ENCODE measurements around the gene PWWP2B. TPM values are rescaled to one million over a fixed set of nuclear protein-coding genes. Genes with fewer than 3 reads are reported as not detected.

Gene PWWP2B
- total RNA-seq, 2 experiments from 2014 or later = 16.6 to 17.1 TPM

GRCh38 chr10:132404911-132405462 lies 8.0 kb downstream of the PWWP2B start:
- no peaks in the 10 kb centered on the region for H3K9me3 Mint-ChIP-seq
- peaks cover 8% of the 10 kb centered on the region for H3K4me1 Mint-ChIP-seq
- H3K27me3 Mint-ChIP-seq = no peaks in the 10 kb centered on the region
- DNase-seq (no peak), ATAC-seq (ENCODE audit: low read depth) (no peak)
- peaks cover 1% of the 10 kb centered on the region for H3K36me3 Mint-ChIP-seq
- H3K27ac Mint-ChIP-seq = no peak overlapping the region
- POLR2A ChIA-PET = interaction anchor here (1.7 kb wide), 1 partner anchor 42 kb away, joined by 5 read pairs; no protein-coding TSS in a partner anchor
- H3K4me3 Mint-ChIP-seq = no peak overlapping the region

- DNase-seq (no peak), ATAC-seq (ENCODE audit: low read depth) (no peak)
- Mint-ChIP-seq H3K9me3 (no peaks in the 10 kb centered on the region), H3K36me3 (peaks cover 1% of the 10 kb centered on the region), H3K27me3 (no peaks in the 10 kb centered on the region), H3K4me1 (peaks cover 8% of the 10 kb centered on the region), H3K27ac (no peak overlapping the region), H3K4me3 (no peak overlapping the region)
- POLR2A ChIA-PET = interaction anchor here (1.2 to 1.7 kb wide), 2 partner anchors 16 to 41 kb away, joined by 4 to 5 read pairs; no protein-coding TSS in a partner anchor
These were observed 8.5 kb downstream of the PWWP2B start for GRCh38 chr10:132405463-132405991.

DNA sequence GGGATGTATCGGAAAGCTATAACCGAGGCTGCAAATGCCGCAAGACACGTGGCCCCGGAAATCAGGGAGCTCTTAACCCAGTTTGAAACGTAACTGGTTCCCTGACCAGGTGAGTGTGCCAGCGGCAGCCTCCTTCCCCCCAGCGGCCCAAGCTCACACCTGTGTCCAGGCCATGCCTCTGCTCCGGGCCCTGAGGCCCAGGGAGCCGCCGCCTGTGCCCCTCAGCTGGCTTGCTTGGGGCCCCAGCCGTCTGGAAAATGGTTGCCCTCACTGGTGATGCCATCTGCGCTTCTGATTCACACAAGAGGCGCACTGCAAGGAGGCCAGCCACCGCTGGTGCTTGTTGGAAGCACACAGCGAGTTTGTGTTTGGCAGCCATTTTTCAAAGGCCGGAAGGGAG lies 9.2 kb downstream of the PWWP2B start:
- Mint-ChIP-seq H3K36me3 (peaks cover 1% of the 10 kb centered on the region), H3K4me3 (no peak overlapping the region), H3K4me1 (peaks cover 8% of the 10 kb centered on the region), H3K27ac (no peak overlapping the region), H3K9me3 (no peaks in the 10 kb centered on the region), H3K27me3 (no peaks in the 10 kb centered on the region)
- POLR2A ChIA-PET = interaction anchor here (1.2 to 1.7 kb wide), 2 partner anchors 15 to 41 kb away, joined by 4 to 5 read pairs; no protein-coding TSS in a partner anchor
- ATAC-seq (ENCODE audit: low read depth) (no peak), DNase-seq (no peak)

DNA sequence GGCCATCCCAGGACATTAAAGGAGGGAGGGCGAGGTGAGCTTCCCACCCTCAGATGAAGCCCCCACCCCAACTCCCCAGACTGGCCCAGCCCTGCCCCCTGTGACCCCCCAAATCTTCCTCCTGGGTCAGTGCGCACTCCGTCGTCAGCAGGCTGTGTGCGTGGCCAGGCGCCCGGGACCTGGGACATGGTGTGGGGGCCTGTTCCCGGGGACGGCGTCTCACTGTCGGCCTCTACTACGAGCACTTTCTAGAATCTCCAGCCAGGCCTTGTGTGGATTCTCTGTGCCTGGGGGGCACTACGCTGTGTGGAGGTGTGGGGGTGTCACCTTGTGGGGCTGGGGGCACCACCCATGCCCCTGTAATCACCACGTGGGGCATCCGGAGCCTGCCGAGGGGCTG lies 9.8 kb downstream of the PWWP2B start:
- POLR2A ChIA-PET = interaction anchor here (1.2 kb wide), 1 partner anchor 15 kb away, joined by 4 read pairs; no protein-coding TSS in a partner anchor
- no peak overlapping the region for H3K27ac Mint-ChIP-seq
- no peaks in the 10 kb centered on the region for H3K27me3 Mint-ChIP-seq

DNA sequence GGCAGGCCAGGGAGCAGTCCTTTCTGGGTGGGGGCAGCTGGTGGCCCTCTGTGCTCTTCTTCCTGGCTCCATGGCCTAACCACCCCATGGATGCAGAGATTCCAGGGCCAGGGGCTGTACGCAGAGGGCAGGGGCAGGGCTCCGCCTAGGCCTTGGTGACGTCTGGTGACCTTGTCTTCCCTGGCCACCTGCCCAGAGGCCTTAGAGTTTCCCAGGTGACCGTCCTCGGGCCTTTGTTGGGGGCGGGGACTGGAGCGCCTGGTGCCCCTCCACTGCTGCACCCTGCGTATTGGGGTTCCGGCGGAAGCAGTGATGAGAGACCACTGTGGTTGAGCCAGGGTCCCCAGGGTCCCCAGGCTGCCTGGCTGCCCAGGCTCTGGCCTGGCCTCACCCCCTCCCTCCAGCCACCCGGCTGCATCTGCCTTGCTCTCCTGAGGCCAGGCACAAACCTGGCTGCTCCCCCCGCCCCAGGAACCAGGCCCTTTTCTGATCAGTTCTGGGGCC lies 10.3 kb downstream of the PWWP2B start:
- POLR2A ChIA-PET = interaction anchor here (1.3 to 1.5 kb wide), 2 partner anchors 10 to 22 kb away, joined by 3 to 4 read pairs; partner anchors contain the start of gene PWWP2B
- H3K27ac Mint-ChIP-seq = peak overlapping the region; percentile 70
- ATAC-seq (ENCODE audit: low read depth) = no peak
- peaks cover 8% of the 10 kb centered on the region for H3K4me1 Mint-ChIP-seq
- no peaks in the 10 kb centered on the region for H3K27me3 Mint-ChIP-seq
- peak overlapping the region; percentile 65 for H3K4me3 Mint-ChIP-seq
- no peak for DNase-seq
- no peaks in the 10 kb centered on the region for H3K9me3 Mint-ChIP-seq
- peaks cover 1% of the 10 kb centered on the region for H3K36me3 Mint-ChIP-seq

More for the DNA sequence above, 9.8 kb downstream of the PWWP2B start:
- DNase-seq (no peak), ATAC-seq (ENCODE audit: low read depth) (no peak)
- H3K4me1 Mint-ChIP-seq = peaks cover 8% of the 10 kb centered on the region
- H3K4me3 Mint-ChIP-seq = no peak overlapping the region
- H3K36me3 Mint-ChIP-seq = peaks cover 1% of the 10 kb centered on the region
- no peaks in the 10 kb centered on the region for H3K9me3 Mint-ChIP-seq

DNA sequence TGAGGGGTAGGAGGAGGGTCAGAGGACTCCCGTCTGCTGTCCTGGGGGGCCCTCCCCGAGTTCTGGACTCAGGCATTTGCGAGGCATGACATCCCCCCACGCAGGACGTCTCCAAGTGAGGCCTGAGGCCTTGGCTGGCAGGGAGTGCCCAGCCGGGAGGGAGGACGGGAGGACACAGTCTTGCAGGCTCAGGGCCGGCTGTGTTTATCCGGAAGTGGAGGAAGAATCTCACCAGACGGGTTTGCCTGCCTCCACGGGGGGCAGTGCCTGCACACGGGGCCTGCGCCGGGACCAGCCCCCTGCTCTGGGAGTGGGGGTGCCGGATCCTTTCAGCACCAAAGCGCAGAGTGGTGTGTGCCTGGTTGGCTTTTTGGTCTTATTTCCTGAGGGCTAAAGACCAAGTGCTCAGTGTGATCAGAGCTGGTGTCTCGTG lies 10.9 kb downstream of the PWWP2B start:
- H3K9me3 Mint-ChIP-seq = no peaks in the 10 kb centered on the region
- peak; percentile 38 for ATAC-seq (ENCODE audit: low read depth)
- H3K4me1 Mint-ChIP-seq = peaks cover 8% of the 10 kb centered on the region
- H3K27me3 Mint-ChIP-seq = no peaks in the 10 kb centered on the region
- POLR2A ChIA-PET = interaction anchor here (0.6 to 1.5 kb wide), 5 partner anchors 10 to 443 kb away, joined by 3 to 4 read pairs (median 3); partner anchors contain the start of gene PWWP2B
- peak overlapping the region; percentile 81 for H3K27ac Mint-ChIP-seq
- H3K4me3 Mint-ChIP-seq = peak overlapping the region; percentile 65
- H3K36me3 Mint-ChIP-seq = peaks cover 1% of the 10 kb centered on the region
- DNase-seq = no peak

DNA sequence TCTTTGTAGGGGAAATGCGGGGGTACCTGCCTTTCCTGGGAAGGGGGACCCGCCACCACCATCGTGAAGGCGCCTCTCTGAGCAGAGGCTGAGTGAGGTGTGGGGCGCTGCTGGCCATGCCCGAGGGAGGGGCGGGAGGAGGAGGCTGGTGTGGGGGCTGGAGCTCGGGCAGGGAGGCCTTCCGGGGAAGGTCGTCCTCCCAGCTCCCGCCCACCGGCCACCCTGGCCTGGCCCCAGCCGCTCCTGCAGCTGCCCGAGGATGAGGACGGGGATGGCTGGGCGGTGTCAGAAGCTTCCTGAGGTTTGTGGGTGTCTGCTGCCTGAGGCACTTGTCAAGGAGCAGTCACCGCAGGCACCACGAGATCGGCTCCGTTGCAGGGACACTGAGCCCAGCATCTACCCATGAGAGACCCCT lies 11.4 kb downstream of the PWWP2B start:
- Mint-ChIP-seq H3K27me3 (no peaks in the 10 kb centered on the region), H3K4me3 (peak overlapping the region; percentile 65), H3K27ac (peak overlapping the region; percentile 81)

DNA sequence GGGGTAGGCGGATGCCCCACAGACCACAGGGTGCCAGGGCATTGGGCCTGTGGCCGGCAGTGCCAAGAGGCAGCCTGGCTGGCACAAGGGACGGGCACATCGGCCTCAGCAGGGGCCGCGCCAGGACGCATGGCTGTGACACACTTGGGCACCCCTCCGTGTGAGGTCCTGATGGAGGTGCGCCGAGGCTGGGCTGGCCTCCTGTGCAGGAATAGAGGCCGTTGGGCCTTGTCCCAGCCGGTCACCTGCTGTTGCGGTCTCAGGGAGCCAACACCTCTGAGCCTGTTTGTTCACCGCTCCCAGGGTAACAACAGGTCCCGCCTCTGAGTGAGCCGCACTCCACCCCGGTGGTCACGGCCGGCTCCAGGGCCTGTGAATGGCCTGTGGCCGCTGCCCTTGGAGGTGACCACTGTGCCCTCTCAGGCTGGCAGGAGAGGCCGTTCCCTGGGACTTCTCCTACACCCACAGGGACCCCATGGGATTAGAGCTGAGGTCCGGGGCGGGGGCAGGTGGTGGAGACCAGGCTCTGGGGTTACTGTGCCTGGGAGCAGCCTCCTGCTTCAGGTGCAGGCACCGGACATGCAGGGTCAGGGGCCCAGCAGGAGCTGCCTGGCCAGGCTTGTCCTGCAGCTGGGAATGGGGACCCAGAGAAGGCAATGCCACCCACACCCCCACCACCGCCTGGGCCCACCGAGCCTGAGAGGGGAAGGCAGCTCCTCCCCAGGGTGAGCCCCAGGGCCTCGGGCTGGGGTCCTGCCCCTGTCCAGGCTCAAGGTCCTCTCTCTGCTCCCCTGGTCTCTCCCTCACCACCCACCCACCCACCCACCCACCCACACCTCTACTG lies 12.0 kb downstream of the PWWP2B start:
- DNase-seq (no peak), ATAC-seq (ENCODE audit: low read depth) (no peak)
- peak overlapping the region; percentile 8 for H3K4me3 Mint-ChIP-seq
- peaks cover 8% of the 10 kb centered on the region for H3K4me1 Mint-ChIP-seq
- H3K36me3 Mint-ChIP-seq = peaks cover 1% of the 10 kb centered on the region
- H3K9me3 Mint-ChIP-seq = no peaks in the 10 kb centered on the region
- H3K27me3 Mint-ChIP-seq = no peaks in the 10 kb centered on the region
- no peak overlapping the region for H3K27ac Mint-ChIP-seq
- POLR2A ChIA-PET = interaction anchor here (0.6 to 1.3 kb wide), 3 partner anchors 11 to 12 kb away, joined by 3 to 4 read pairs (median 3); no protein-coding TSS in a partner anchor

More for the DNA sequence above, 11.4 kb downstream of the PWWP2B start:
- POLR2A ChIA-PET = interaction anchor here (0.6 to 1.5 kb wide), 5 partner anchors 11 to 444 kb away, joined by 3 to 4 read pairs (median 3); partner anchors contain the start of gene PWWP2B
- peak; percentile 57 for ATAC-seq (ENCODE audit: low read depth)
- peak; percentile 56 for DNase-seq
- Mint-ChIP-seq H3K9me3 (no peaks in the 10 kb centered on the region), H3K4me1 (peaks cover 8% of the 10 kb centered on the region), H3K36me3 (peaks cover 1% of the 10 kb centered on the region)

DNA sequence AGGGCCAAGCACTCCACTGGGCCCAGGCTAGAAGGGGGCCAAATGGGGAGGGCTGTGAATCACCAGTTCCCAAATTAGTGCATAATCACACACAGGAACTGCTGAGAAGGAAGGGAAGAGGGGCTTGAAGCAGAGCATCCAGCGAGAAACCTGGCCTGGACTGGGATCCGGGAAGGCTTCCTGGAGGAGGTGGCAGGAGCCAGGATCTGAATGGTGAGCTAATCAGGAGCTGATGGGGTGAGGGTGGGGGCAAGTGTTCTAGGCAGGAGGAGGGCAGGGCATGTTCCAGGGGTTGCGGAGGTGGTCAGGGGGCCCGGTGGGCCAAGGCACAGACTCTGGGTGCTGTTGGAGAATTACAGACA lies 12.6 kb downstream of the PWWP2B start:
- H3K4me3 Mint-ChIP-seq = no peak overlapping the region
- no peaks in the 10 kb centered on the region for H3K27me3 Mint-ChIP-seq
- no peaks in the 10 kb centered on the region for H3K9me3 Mint-ChIP-seq
- no peak overlapping the region for H3K27ac Mint-ChIP-seq
- H3K4me1 Mint-ChIP-seq = peaks cover 8% of the 10 kb centered on the region
- no peak for DNase-seq
- no peak for ATAC-seq (ENCODE audit: low read depth)
- POLR2A ChIA-PET = interaction anchor here (0.6 to 1.4 kb wide), 5 partner anchors 9 to 38 kb away, joined by 3 to 5 read pairs (median 3); no protein-coding TSS in a partner anchor
- peaks cover 1% of the 10 kb centered on the region for H3K36me3 Mint-ChIP-seq

DNA sequence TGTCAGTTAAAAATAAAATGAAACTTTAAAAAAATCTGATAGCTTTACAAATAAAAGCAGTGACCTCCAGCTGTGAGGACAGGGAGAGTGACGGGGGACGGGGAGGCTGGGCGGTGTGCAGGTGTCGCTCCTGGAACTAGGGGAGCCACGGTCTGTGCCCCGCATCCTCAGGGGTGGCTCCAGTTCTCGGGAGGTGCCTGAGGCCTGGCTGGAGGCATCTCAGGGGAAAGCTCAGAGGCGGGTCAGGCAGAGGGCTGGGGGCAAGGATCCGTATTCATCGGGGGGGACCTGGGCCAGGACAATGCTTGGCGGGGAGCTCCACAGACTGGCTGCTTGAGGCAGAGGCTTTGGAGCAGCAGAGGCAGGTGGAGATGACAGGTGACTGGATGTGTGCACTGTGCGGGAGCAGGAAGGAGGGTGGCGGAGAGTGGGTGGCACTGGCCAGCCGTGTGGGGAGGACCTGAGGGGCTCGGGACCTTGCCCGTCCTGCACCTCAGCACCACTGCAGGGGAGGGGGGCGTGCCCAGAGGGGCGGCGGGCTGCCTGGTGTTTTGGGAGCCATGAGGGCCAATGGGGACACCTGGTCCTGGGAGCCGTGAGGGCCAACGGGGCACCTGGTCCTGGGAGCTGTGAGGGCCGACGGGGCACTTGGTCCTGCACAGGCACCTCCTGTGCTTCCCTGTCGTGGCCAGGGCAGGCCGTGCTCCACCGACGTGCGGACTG lies 13.2 kb downstream of the PWWP2B start:
- no peaks in the 10 kb centered on the region for H3K27me3 Mint-ChIP-seq
- ATAC-seq (ENCODE audit: low read depth) (no peak), DNase-seq (no peak)
- peaks cover 9% of the 10 kb centered on the region for H3K4me1 Mint-ChIP-seq
- POLR2A ChIA-PET = interaction anchor here (0.6 to 2.5 kb wide), 6 partner anchors 8 to 37 kb away, joined by 3 to 6 read pairs (median 4); no protein-coding TSS in a partner anchor
- H3K27ac Mint-ChIP-seq = no peak overlapping the region
- H3K36me3 Mint-ChIP-seq = peaks cover 5% of the 10 kb centered on the region
- H3K4me3 Mint-ChIP-seq = no peak overlapping the region
- no peaks in the 10 kb centered on the region for H3K9me3 Mint-ChIP-seq

DNA sequence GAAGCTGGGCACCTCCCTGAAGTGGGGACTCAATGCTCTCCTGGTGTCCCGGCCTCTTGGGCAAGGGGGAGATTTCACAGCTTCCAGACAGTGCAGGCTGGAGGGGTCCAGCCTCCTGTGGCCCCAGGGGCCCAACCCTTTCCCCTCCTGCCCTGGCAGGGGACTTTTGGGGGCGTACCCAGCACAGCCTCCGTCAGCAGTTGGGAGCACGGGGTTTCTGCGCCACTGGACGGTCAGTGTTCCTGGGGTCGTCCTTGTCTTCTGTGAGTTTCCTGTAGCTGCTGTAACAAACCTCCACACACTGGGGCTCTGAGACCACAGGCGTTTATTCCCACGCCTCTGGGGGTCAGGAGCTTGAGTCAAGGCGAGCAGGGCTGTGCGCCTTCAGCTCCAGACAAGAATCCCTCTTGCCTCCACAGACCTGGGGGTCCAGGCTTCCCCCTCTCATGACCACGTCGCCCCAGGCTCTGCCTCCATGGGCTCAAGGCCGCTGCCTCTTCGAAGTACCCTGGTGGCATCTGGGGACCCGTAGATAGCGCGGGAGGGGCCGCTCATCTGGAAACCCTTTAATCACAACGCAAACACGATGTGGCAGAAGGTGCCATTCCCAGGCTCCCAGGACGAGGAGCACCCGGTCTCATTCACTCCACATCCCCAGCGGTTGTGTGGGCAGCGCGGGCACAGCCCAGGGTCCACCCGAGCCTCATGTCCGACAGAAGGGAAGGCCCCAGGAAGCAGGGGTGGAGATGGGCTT lies 14.0 kb downstream of the PWWP2B start:
- no peaks in the 10 kb centered on the region for H3K27me3 Mint-ChIP-seq
- peaks cover 12% of the 10 kb centered on the region for H3K4me1 Mint-ChIP-seq
- ATAC-seq (ENCODE audit: low read depth) (no peak), DNase-seq (no peak)
- H3K9me3 Mint-ChIP-seq = no peaks in the 10 kb centered on the region
- H3K27ac Mint-ChIP-seq = no peak overlapping the region
- peaks cover 9% of the 10 kb centered on the region for H3K36me3 Mint-ChIP-seq
- POLR2A ChIA-PET = interaction anchor here (0.9 to 2.5 kb wide), 3 partner anchors 8 to 36 kb away, joined by 3 to 6 read pairs (median 5); no protein-coding TSS in a partner anchor
- H3K4me3 Mint-ChIP-seq = no peak overlapping the region
